ENCODE measurements around the gene PUM2. TPM values are rescaled to one million over a fixed set of nuclear protein-coding genes. Genes with fewer than 3 reads are reported as not detected.

PUM2 gene
- polyA plus RNA-seq, 1 donor (not counting 4 experiments of a cell fraction or from before 2014, with no cell fraction given): 47.5 TPM

GRCh38 chr2:20348542-20348941 lies 2.1 kb downstream of the PUM2 start:
- peak overlapping the region; percentile 98 for H3K9ac ChIP-seq (ENCODE audit: control insufficient read depth, extremely low read depth, insufficient read depth, low read length)
- no peak for FAIRE-seq

GRCh38 chr2:20346565-20347381 lies 3.9 kb downstream of the PUM2 start:
- H3K9ac ChIP-seq (ENCODE audit: control insufficient read depth, extremely low read depth, insufficient read depth, low read length): no peak overlapping the region
- H3K9me3 ChIP-seq (ENCODE audit: control insufficient read depth, low read depth, low read length): no peaks in the 10 kb centered on the region
- dilution Hi-C loops (cut with MboI; ENCODE audit: extremely low pct_ligation_motif_present, low sequenced_read_pairs): no loop called here
- DNase-seq (ENCODE audit: low read depth, low spot score) (no peak), FAIRE-seq (no peak)
- H3K27ac ChIP-seq (ENCODE audit: control insufficient read depth, insufficient read depth, low read length): no peak overlapping the region
- no peaks in the 10 kb centered on the region for H3K27me3 ChIP-seq (ENCODE audit: control insufficient read depth, extremely low read depth, insufficient read depth, low read length)
- peaks cover 87% of the 10 kb centered on the region for H3K79me2 ChIP-seq (ENCODE audit: control insufficient read depth, insufficient read depth, low read length)
- no peak for TF ChIP-seq CTCF (optimal IDR thresholded peaks at IDR 0.05 in 1 of 3, IDR thresholded peaks at IDR 0.05 in 1 of 3, conservative IDR thresholded peaks at IDR 0.05 in 1 of 3; ENCODE audit: extremely low read depth in 1 of 3, insufficient read depth in 2 of 3, low read length in 3 of 3)
- no peak for TF ChIP-seq EZH2 (IDR thresholded peaks at IDR 0.05; ENCODE audit: low read length)
- no peak overlapping the region for H3K4me3 ChIP-seq (ENCODE audit: control insufficient read depth in 2 of 3, extremely low read depth in 1 of 3, insufficient read depth in 2 of 3, low read depth in 1 of 3, low read length in 3 of 3)
- peaks cover 26% of the 10 kb centered on the region for H3K4me1 ChIP-seq (ENCODE audit: control insufficient read depth, extremely low read depth, insufficient read depth, low read length)
- H3K4me2 ChIP-seq (ENCODE audit: control insufficient read depth, extremely low read depth, insufficient read depth, low read depth, low read length): no peak overlapping the region
- peaks cover 2 to 5% of the 10 kb centered on the region in 2 experiments for H3K36me3 ChIP-seq (ENCODE audit: control insufficient read depth in 2 of 2, extremely low read depth in 1 of 2, insufficient read depth in 2 of 2, low read length in 2 of 2)
- H4K20me1 ChIP-seq (ENCODE audit: control insufficient read depth, extremely low read depth, insufficient read depth, low read length): peaks cover 20% of the 10 kb centered on the region
- H3K9me1 ChIP-seq (ENCODE audit: control insufficient read depth, extremely low read depth, insufficient read depth, low read length): peaks cover 6% of the 10 kb centered on the region
- H2AFZ ChIP-seq (ENCODE audit: control insufficient read depth, low read length): no peak overlapping the region

More at GRCh38 chr2:20348542-20348941, 2.1 kb downstream of the PUM2 start:
- TF ChIP-seq CTCF (optimal IDR thresholded peaks at IDR 0.05 in 1 of 3, IDR thresholded peaks at IDR 0.05 in 1 of 3, conservative IDR thresholded peaks at IDR 0.05 in 1 of 3; ENCODE audit: extremely low read depth in 1 of 3, insufficient read depth in 2 of 3, low read length in 3 of 3): no peak
- TF ChIP-seq EZH2 (IDR thresholded peaks at IDR 0.05; ENCODE audit: low read length): no peak
- Histone ChIP-seq H3K79me2 (ENCODE audit: control insufficient read depth, insufficient read depth, low read length) (peaks cover 70% of the 10 kb centered on the region), H3K27me3 (ENCODE audit: control insufficient read depth, extremely low read depth, insufficient read depth, low read length) (no peaks in the 10 kb centered on the region), H3K4me2 (ENCODE audit: control insufficient read depth, extremely low read depth, insufficient read depth, low read depth, low read length) (peak overlapping the region; percentile 55), H3K36me3 (ENCODE audit: control insufficient read depth in 2 of 2, extremely low read depth in 1 of 2, insufficient read depth in 2 of 2, low read length in 2 of 2) (peaks cover 0 to 5% of the 10 kb centered on the region in 2 experiments), H3K9me3 (ENCODE audit: control insufficient read depth, low read depth, low read length) (no peaks in the 10 kb centered on the region), H3K4me1 (ENCODE audit: control insufficient read depth, extremely low read depth, insufficient read depth, low read length) (peaks cover 39% of the 10 kb centered on the region), H2AFZ (ENCODE audit: control insufficient read depth, low read length) (no peak overlapping the region), H3K4me3 (ENCODE audit: control insufficient read depth in 2 of 3, extremely low read depth in 1 of 3, insufficient read depth in 2 of 3, low read depth in 1 of 3, low read length in 3 of 3) (peak overlapping the region in 2 of 3 experiments; percentile 72 to 89), H3K27ac (ENCODE audit: control insufficient read depth, insufficient read depth, low read length) (peak overlapping the region; percentile 84), H4K20me1 (ENCODE audit: control insufficient read depth, extremely low read depth, insufficient read depth, low read length) (peaks cover 18% of the 10 kb centered on the region), H3K9me1 (ENCODE audit: control insufficient read depth, extremely low read depth, insufficient read depth, low read length) (peaks cover 6% of the 10 kb centered on the region)
- no peak for DNase-seq (ENCODE audit: low read depth, low spot score)
- dilution Hi-C loops (cut with MboI; ENCODE audit: extremely low pct_ligation_motif_present, low sequenced_read_pairs): no loop called here
